ENCODE measurements around the gene ESR1.
"Not testable (repeated sequence)": the region's sequence is repeated elsewhere in the genome, so short reads cannot be mapped to it uniquely, and the experiment has no call there.

ESR1 gene

DNA sequence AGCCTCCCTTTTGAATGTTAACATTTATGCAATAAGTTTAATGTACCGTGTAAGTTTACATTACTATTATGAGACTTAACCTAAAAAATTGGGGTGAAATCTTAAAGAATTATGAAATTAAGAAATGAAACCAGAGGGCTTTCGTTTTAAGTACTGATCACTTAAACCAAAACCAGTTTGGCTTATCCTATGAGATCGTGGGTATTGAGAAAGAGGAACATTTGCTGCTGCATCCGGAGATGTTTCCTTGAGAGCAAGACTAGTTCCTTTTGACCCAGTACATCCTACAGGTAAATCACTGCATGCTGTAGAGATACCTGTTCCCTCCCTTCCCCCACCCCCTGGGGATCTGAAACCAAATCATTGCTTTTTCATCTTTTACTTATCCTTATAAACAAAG lies 201.3 kb downstream of the ESR1 start:
- Histone ChIP-seq H3K4me1 (ENCODE audit: control insufficient read depth, insufficient read depth, low read length, unreplicated experiment) (no peaks in the 10 kb centered on the region), H3K36me3 (ENCODE audit: insufficient read depth, low read length) (no peaks in the 10 kb centered on the region), H3K27ac (ENCODE audit: low read depth, low read length) (no peak overlapping the region), H2AFZ (ENCODE audit: low read length, unreplicated experiment) (no peak overlapping the region), H3K4me3 (ENCODE audit: low read depth, low read length) (no peak overlapping the region), H3K27me3 (ENCODE audit: insufficient read depth, low read length) (no peaks in the 10 kb centered on the region), H3K79me2 (ENCODE audit: control insufficient read depth, insufficient read depth, low read length, unreplicated experiment) (no peaks in the 10 kb centered on the region)

GRCh38 chr6:152012227-152012626 lies 204.7 kb downstream of the ESR1 start:
- Histone ChIP-seq H3K27ac (ENCODE audit: low read depth, low read length) (no peak overlapping the region), H3K4me3 (ENCODE audit: low read depth, low read length) (no peak overlapping the region), H3K4me1 (ENCODE audit: control insufficient read depth, insufficient read depth, low read length, unreplicated experiment) (no peaks in the 10 kb centered on the region), H3K36me3 (ENCODE audit: insufficient read depth, low read length) (no peaks in the 10 kb centered on the region), H3K79me2 (ENCODE audit: control insufficient read depth, insufficient read depth, low read length, unreplicated experiment) (no peaks in the 10 kb centered on the region), H2AFZ (ENCODE audit: low read length, unreplicated experiment) (no peak overlapping the region), H3K27me3 (ENCODE audit: insufficient read depth, low read length) (no peaks in the 10 kb centered on the region)

DNA sequence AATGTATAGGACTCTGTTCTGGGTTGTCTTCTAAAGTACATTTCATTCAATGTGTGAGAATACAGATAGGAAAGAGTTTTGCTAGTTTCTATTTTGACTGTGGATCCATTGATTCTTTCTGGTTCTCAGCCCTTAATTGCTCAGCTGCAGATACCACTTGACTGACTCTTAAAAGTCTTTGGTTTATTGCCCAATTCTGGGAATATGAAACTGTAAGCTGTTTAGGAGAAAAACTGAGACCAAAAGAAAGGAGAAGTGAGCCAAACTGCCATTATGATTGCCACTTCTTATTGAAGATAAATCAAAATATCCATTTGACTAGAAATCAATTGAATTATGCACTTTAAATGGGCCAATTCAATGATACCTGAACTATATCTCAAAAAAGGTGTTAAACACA lies 211.4 kb downstream of the ESR1 start:
- Histone ChIP-seq H2AFZ (ENCODE audit: low read length, unreplicated experiment) (no peak overlapping the region), H3K36me3 (ENCODE audit: insufficient read depth, low read length) (no peaks in the 10 kb centered on the region), H3K27me3 (ENCODE audit: insufficient read depth, low read length) (no peaks in the 10 kb centered on the region), H3K27ac (ENCODE audit: low read depth, low read length) (no peak overlapping the region), H3K4me1 (ENCODE audit: control insufficient read depth, insufficient read depth, low read length, unreplicated experiment) (no peaks in the 10 kb centered on the region), H3K79me2 (ENCODE audit: control insufficient read depth, insufficient read depth, low read length, unreplicated experiment) (no peaks in the 10 kb centered on the region), H3K4me3 (ENCODE audit: low read depth, low read length) (no peak overlapping the region)

DNA sequence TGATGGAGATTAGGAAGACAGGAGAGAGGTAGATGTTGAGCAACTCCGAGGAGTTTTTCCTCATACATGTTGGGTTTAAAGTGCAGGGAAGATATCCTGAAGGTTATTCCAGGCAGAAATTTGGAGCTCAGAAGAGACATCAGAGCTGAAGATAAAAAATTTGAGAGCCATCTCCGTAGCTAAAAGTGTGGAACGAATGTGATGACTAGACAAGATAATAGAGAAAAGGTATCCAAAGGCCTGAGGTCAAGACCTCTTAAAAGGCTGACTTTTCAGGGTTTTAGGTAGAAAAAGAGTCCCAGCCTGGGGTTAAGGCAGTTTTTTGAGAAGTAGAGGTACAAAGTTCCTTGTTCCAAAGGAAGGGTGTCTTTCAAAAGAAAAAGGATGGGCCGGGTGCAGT lies 214.8 kb downstream of the ESR1 start:
- Histone ChIP-seq H3K4me3 (ENCODE audit: low read depth, low read length) (no peak overlapping the region), H3K36me3 (ENCODE audit: insufficient read depth, low read length) (no peaks in the 10 kb centered on the region), H3K27me3 (ENCODE audit: insufficient read depth, low read length) (no peaks in the 10 kb centered on the region), H3K79me2 (ENCODE audit: control insufficient read depth, insufficient read depth, low read length, unreplicated experiment) (no peaks in the 10 kb centered on the region), H3K27ac (ENCODE audit: low read depth, low read length) (no peak overlapping the region), H2AFZ (ENCODE audit: low read length, unreplicated experiment) (no peak overlapping the region), H3K4me1 (ENCODE audit: control insufficient read depth, insufficient read depth, low read length, unreplicated experiment) (peaks cover 6% of the 10 kb centered on the region)

GRCh38 chr6:152023613-152024012 lies 216.1 kb downstream of the ESR1 start:
- H3K4me3 ChIP-seq (ENCODE audit: low read depth, low read length) = no peak overlapping the region
- H3K4me1 ChIP-seq (ENCODE audit: control insufficient read depth, insufficient read depth, low read length, unreplicated experiment) = peaks cover 6% of the 10 kb centered on the region
- H3K36me3 ChIP-seq (ENCODE audit: insufficient read depth, low read length) = no peaks in the 10 kb centered on the region
- H3K79me2 ChIP-seq (ENCODE audit: control insufficient read depth, insufficient read depth, low read length, unreplicated experiment) = no peaks in the 10 kb centered on the region
- no peak overlapping the region for H3K27ac ChIP-seq (ENCODE audit: low read depth, low read length)
- no peaks in the 10 kb centered on the region for H3K27me3 ChIP-seq (ENCODE audit: insufficient read depth, low read length)
- no peak overlapping the region for H2AFZ ChIP-seq (ENCODE audit: low read length, unreplicated experiment)

DNA sequence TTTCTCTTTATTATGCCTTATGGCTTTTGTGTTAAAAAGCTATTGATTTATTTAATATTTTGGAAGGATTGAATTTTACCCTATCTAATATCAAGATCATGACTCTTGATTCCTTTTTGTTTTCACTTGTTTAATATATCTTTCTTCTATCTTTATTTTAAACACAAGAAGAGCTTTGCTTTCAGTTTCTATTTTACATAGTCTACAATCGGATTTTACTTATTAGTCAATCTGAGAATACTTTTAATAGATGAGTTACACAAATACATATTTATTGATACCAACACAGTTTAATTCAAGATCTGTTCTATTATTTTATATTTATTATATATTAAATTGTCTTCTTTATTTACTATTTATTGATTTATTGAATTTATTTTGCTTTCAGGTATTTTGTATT lies 218.8 kb downstream of the ESR1 start:
- peak overlapping the region; percentile 99 for H2AFZ ChIP-seq (ENCODE audit: low read length, unreplicated experiment)

DNA sequence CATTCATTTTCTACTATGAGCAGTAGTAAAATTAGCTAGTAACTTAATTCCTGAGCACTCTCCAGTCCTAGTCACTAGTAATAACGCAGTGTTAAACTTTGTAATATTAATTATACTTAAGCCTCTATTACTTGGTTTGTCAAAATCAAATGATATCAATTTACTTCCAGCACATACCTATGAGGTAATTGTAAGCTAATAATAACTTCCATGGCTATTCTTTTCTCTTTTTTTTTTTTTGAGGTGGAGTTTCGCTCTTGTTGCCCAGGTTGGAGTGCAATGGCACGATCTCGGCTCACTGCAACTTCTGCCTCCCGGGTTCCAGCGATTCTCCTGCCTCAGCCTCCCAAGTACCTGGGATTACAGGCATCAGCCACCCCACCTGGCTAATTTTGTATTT lies 219.3 kb downstream of the ESR1 start:
- peak overlapping the region; percentile 73 for H3K4me3 ChIP-seq (ENCODE audit: low read depth, low read length)
- not testable (repeated sequence) for H3K36me3 ChIP-seq (ENCODE audit: insufficient read depth, low read length); H3K79me2 ChIP-seq (ENCODE audit: control insufficient read depth, insufficient read depth, low read length, unreplicated experiment); H3K4me1 ChIP-seq (ENCODE audit: control insufficient read depth, insufficient read depth, low read length, unreplicated experiment); H3K27ac ChIP-seq (ENCODE audit: low read depth, low read length); H3K27me3 ChIP-seq (ENCODE audit: insufficient read depth, low read length)
- H2AFZ ChIP-seq (ENCODE audit: low read length, unreplicated experiment) = peak overlapping the region; percentile 99

More for the DNA sequence above, 218.8 kb downstream of the ESR1 start:
- H3K4me1 ChIP-seq (ENCODE audit: control insufficient read depth, insufficient read depth, low read length, unreplicated experiment) = peaks cover 6% of the 10 kb centered on the region
- H3K79me2 ChIP-seq (ENCODE audit: control insufficient read depth, insufficient read depth, low read length, unreplicated experiment) = no peaks in the 10 kb centered on the region
- peak overlapping the region; percentile 27 for H3K27ac ChIP-seq (ENCODE audit: low read depth, low read length)
- H3K4me3 ChIP-seq (ENCODE audit: low read depth, low read length) = peak overlapping the region; percentile 73
- H3K27me3 ChIP-seq (ENCODE audit: insufficient read depth, low read length) = no peaks in the 10 kb centered on the region
- H3K36me3 ChIP-seq (ENCODE audit: insufficient read depth, low read length) = no peaks in the 10 kb centered on the region

DNA sequence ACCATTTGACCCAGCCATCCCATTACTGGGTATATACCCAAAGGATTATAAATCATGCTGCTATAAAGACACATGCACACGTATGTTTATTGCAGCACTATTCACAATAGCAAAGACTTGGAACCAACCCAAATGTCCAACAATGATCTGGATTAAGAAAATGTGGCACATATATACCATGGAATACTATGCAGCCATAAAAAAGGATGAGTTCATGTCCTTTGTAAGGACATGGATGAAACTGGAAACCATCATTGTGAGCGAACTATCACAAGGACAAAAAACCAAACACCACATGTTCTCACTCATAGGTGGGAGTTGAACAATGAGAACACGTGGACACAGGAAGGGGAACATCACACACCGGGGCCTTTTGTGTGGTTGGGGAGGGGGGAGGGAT lies 226.3 kb downstream of the ESR1 start:
- not testable (repeated sequence) for H3K4me1 ChIP-seq (ENCODE audit: control insufficient read depth, insufficient read depth, low read length, unreplicated experiment); H3K79me2 ChIP-seq (ENCODE audit: control insufficient read depth, insufficient read depth, low read length, unreplicated experiment); H3K27me3 ChIP-seq (ENCODE audit: insufficient read depth, low read length); H3K27ac ChIP-seq (ENCODE audit: low read depth, low read length); H2AFZ ChIP-seq (ENCODE audit: low read length, unreplicated experiment); H3K36me3 ChIP-seq (ENCODE audit: insufficient read depth, low read length); H3K4me3 ChIP-seq (ENCODE audit: low read depth, low read length)

GRCh38 chr6:152034631-152035030 lies 227.1 kb downstream of the ESR1 start:
- Histone ChIP-seq H2AFZ (ENCODE audit: low read length, unreplicated experiment) (no peak overlapping the region), H3K27ac (ENCODE audit: low read depth, low read length) (no peak overlapping the region), H3K79me2 (ENCODE audit: control insufficient read depth, insufficient read depth, low read length, unreplicated experiment) (no peaks in the 10 kb centered on the region), H3K4me3 (ENCODE audit: low read depth, low read length) (no peak overlapping the region), H3K4me1 (ENCODE audit: control insufficient read depth, insufficient read depth, low read length, unreplicated experiment) (no peaks in the 10 kb centered on the region), H3K36me3 (ENCODE audit: insufficient read depth, low read length) (no peaks in the 10 kb centered on the region), H3K27me3 (ENCODE audit: insufficient read depth, low read length) (no peaks in the 10 kb centered on the region)

DNA sequence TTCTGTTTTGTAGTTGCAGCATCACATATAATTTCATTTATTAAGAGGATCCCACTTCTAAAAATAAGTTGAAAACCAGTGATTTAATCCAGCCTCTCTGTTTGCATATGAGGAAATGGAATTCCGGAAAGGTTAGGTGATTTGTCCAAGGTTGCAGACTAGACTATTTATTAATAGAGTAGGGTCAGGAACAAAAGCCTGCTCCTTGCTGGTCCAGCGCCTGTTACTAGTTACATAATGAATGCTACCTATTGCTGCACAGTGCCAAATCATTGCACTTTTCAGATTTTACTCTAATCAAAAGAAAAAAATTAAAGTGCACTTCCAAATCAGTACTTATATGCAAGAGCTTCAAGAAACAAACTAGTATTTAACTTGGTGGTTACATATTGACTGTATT lies 238.6 kb downstream of the ESR1 start:
- H3K79me2 ChIP-seq (ENCODE audit: control insufficient read depth, insufficient read depth, low read length, unreplicated experiment) = no peaks in the 10 kb centered on the region
- H3K36me3 ChIP-seq (ENCODE audit: insufficient read depth, low read length) = no peaks in the 10 kb centered on the region
- no peak overlapping the region for H2AFZ ChIP-seq (ENCODE audit: low read length, unreplicated experiment)
- no peaks in the 10 kb centered on the region for H3K4me1 ChIP-seq (ENCODE audit: control insufficient read depth, insufficient read depth, low read length, unreplicated experiment)
- H3K27ac ChIP-seq (ENCODE audit: low read depth, low read length) = no peak overlapping the region
- no peaks in the 10 kb centered on the region for H3K27me3 ChIP-seq (ENCODE audit: insufficient read depth, low read length)
- H3K4me3 ChIP-seq (ENCODE audit: low read depth, low read length) = no peak overlapping the region

DNA sequence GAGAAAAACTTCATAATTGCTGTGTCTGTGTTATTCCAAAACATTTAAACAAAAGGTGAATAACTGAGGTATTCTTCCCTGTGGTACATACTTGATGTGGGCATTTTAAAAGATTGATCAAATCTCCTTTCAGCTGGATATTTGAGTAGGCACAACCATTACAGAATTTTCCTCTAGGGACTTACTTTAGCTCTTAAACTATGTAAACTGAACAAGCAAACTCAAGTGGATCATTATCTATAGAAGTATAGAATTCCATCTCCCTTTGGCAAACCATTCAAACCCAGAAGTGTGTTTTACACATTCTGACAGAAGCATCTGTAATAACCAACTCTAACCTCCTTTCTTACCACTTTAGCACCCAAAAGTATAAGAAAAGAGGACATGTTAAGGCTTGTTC lies 241.4 kb downstream of the ESR1 start:
- no peak overlapping the region for H2AFZ ChIP-seq (ENCODE audit: low read length, unreplicated experiment)
- H3K27me3 ChIP-seq (ENCODE audit: insufficient read depth, low read length) = no peaks in the 10 kb centered on the region
- H3K27ac ChIP-seq (ENCODE audit: low read depth, low read length) = no peak overlapping the region

GRCh38 chr6:152049502-152049901 lies 242.0 kb downstream of the ESR1 start:
- no peaks in the 10 kb centered on the region for H3K36me3 ChIP-seq (ENCODE audit: insufficient read depth, low read length)
- H3K4me3 ChIP-seq (ENCODE audit: low read depth, low read length) = no peak overlapping the region
- H3K27me3 ChIP-seq (ENCODE audit: insufficient read depth, low read length) = no peaks in the 10 kb centered on the region
- H3K27ac ChIP-seq (ENCODE audit: low read depth, low read length) = no peak overlapping the region
- no peaks in the 10 kb centered on the region for H3K79me2 ChIP-seq (ENCODE audit: control insufficient read depth, insufficient read depth, low read length, unreplicated experiment)
- no peak overlapping the region for H2AFZ ChIP-seq (ENCODE audit: low read length, unreplicated experiment)
- peaks cover 3% of the 10 kb centered on the region for H3K4me1 ChIP-seq (ENCODE audit: control insufficient read depth, insufficient read depth, low read length, unreplicated experiment)

More for the DNA sequence above, 241.4 kb downstream of the ESR1 start:
- no peak overlapping the region for H3K4me3 ChIP-seq (ENCODE audit: low read depth, low read length)
- H3K79me2 ChIP-seq (ENCODE audit: control insufficient read depth, insufficient read depth, low read length, unreplicated experiment) = no peaks in the 10 kb centered on the region
- H3K36me3 ChIP-seq (ENCODE audit: insufficient read depth, low read length) = no peaks in the 10 kb centered on the region
- no peaks in the 10 kb centered on the region for H3K4me1 ChIP-seq (ENCODE audit: control insufficient read depth, insufficient read depth, low read length, unreplicated experiment)
